Stimulated activated CD4-positive, alpha-beta T cell treated with anti-CD3 and anti-CD28 coated beads, Interleukin-12 subunit alpha, Interleukin-12 subunit beta, amount 100 ng/mL, for 4 hours (primary cell): ENCODE results near the gene MRPL38.

Source experiments
- DNase-seq: peaks from one replicate; pipeline ENCODE4 v3.0.0-alpha.2; 2020

Gene MRPL38

DNA sequence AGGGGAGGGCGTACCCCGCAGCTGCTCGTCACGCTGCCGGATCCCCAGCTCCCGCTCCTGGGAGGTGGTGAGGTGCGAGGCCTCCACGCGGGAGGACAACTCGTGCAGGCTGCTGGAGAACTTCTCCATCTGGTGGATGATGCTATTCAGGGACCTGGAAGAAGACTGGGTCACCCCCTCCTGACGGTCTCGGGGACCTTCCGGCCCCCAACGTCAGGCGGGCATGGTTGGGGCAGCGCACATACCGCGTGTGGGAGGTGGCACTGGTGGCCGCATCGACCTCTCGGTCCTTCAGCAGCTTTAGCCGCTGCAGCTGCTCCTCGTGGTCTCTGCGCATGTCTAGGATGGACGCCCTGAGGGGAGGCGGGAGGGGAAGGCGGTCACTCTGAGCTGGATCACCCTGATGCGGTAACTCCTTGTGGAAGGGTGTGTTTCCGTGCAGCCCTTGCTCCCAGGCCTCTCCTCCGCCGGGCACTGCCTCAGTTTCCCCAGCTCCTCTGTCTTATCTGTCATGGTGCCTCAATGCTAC lies 13.3 kb upstream of the MRPL38 start:
- DNase-seq, result no peak

DNA sequence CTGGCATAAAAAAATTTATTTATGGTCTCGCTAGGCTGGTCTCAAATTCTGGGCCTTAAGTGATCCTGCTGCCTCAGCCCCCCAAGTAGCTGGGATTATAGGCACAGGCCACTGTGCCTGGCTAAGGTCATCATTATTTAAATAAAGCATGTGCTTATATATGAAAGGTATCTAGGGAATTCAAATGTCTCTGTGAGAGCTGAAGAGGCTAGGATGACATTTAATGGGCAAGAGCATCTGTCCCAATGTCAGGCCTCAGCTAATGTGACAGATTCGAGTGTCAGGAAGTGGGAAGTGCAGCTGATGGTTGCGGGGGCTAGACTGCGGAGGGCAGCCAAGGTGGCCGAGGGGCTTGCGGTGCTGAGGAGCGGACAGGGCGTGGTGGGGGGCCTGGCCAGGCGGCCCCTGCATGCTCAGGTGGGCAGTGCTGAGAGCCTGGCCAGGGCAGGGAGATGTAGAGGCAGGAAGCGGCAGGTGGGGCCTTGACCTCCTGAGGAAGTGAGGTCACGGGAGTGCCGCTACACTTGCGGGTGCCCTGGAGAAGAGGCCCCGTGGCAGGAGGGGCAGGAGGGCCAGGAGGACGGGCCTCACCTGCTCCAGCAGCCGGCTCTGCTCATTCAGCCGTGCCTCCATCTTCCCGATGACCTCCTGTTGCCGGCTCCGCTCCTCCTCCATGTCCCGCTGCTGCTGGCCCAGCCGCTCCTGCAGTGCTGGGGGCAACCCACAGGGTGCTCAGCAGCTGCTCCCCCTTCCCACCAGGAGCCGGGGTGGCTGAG lies 12.6 kb upstream of the MRPL38 start:
- DNase-seq, result no peak

DNA sequence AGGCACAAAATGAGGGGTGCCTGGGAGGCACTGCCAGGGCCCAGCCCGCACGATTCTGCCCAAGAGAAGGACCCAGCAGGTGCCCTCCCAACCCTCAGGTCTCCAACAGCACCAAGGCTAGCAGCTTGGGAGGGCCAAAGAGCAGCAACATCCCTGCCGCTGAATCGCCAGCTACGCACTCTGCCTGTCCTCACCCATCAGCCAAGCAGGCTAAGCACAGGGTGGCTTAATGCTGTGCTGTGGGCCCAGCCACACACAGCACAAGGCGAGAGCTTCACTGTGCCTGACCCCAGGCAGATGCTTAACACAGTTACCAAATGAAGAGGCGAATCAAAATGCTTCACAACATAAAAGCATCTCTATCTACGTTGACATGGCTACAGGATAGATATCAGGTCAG lies 10.6 kb upstream of the MRPL38 start:
- no peak for DNase-seq

DNA sequence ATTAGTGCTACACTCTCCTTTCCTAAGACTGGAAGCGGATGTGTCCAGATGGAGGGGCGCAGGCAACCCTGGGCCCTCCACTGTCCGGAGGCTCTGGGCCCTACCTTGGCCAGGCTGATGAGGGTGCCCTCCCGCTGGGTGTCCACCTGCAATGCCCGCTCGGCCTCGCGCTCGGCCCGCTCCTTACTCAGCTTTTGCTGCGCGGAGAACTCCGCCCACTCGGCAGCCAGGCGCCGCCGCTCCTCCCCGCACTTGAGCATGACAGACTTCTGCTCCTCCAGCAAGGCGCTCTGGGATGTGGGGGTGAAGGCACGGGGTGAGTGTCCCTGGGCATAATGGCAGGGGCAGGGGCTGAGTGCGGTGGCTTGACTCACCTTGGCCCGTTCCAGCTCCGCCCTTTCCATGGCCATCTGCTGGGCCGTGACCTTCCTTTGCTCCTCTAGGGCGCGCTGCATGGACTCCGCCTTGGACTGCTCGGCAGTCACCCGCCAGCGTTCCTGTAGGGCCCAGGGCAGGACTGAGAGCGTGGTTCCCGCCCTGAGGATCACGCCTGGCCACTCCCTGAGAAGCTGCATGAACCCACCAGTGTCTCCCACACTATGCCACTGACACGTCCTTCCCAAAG lies 10.1 kb upstream of the MRPL38 start:
- DNase-seq, result no peak

DNA sequence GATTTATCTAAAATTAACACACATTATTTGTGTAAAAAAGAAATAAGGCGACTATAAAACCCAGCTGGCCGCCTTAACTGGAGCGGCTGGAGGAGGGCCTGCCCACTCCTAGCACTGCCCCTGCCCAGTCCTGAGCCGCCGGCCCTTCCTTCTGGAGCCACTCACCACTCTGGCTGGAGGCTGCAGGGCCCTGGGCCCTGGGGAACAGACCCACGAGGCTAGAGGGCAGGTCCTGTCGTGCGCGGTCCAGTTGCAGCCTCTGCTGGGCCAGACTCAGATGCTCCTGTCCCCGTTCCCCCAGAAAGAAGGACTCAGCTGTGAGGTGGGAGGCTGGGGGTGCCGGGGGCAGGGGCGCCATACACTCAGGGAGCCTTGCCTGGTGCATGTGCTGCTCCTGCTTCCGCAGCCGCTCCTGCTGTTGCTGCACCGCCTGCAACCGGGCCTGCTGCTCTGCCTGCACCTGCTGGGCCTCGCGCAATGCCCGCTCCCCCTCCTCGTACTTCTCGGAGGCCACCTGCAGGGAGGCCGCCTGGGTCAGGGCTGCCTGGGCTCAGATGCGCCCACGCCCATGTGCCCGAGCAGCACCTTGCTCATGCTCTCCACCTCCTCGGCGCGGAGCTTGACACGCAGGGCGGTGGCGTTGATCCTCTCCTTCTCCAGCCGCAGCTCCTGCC lies 9.0 kb upstream of the MRPL38 start:
- DNase-seq, result no peak

DNA sequence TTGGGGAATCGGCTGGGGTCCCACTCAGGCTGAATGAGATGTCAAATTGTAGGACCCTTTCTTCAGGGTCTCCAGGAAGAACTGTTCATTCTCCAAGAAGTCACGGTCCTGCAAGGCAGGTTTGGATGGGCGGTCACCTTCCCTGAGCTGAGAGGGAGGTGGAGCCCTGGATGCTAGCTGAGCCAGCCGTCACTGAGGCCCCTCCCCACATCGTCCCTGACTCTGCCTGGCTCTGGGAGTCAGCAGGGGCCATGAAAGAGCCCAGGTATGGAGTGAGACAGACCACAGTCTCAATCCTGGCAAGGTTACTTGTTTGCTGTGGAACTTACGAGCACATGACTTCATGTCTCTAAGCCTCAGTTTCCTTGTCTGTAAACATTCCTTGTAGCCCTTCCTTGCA lies 6.0 kb upstream of the MRPL38 start:
- DNase-seq, result no peak

DNA sequence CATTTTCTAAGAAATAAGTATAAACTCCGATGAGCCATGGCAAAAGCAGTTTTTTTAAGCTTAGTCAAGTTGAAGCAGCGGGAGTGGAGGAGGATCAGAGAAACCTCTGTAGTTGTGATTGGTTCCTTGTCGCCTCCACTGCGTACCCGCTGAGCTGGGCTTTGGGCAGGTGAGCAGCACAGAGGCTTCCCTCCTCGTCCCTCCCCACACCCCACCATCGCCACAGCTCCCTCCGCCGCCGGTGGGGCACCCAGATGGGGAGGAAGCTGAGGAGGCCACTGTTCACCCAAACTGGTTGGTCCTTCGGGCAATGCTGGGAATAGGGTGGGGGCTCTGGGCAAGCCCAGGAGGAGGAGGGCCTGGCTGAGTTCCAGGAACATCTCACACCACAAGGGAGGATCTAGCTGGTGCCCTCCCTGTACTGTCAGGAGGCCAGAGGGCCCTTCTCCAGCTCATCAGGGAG lies 5.2 kb upstream of the MRPL38 start:
- DNase-seq, result no peak

DNA sequence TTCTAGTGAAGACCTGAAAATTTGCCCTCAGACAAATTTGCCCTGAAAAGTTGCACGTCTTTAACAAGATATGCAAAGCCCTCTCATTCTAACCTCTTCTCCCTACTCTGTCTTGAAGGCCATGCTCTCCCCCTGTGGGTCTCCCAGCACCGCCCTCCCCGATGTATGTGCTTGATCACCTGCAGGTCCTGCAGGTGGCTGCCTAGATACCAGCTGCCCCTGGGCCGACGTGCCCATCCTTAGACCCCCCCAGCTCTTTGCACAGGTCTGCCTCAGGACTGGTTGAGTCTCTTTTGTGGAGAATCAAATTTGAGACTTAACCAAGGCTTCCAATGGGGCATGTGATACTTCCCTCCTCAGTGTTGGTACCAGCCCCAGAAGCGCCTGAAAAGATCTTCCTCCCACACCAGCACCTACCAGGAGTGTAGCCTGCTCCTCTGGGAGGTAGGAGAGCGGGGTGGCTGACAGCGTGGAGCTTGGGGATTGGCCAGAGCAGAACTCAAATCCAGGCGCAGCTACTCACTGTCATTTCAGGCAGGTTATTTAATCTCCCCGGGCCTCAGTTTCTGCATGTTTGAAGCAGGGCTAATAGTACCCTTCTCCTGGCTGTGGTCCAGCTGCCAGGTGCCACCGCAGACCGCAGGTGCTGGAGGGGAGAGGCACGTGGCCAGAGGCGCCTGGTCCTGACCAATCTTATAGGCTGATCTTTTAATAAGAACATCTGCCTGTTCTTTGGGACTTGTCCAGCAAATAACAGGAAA lies 4.5 kb upstream of the MRPL38 start:
- no peak for DNase-seq

DNA sequence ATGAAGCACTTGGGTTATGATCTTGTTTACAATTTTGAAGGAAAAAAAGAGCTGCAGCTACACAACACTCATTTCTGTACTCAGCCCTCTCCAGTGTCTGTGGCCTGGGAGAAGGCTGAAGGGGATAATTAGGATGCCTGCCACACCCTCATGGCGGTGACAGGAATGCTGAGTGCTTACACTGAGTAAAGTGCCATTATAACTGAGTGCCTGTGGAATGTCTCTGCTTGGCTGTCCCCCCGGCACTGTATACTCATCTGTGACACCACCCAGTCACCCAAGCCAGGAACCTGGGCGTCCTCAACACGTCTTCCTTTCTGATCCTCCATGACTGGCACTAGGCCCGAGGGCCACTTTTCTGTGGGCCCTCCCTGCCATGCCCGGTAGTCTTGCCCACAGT lies 3.5 kb upstream of the MRPL38 start:
- DNase-seq, result no peak

DNA sequence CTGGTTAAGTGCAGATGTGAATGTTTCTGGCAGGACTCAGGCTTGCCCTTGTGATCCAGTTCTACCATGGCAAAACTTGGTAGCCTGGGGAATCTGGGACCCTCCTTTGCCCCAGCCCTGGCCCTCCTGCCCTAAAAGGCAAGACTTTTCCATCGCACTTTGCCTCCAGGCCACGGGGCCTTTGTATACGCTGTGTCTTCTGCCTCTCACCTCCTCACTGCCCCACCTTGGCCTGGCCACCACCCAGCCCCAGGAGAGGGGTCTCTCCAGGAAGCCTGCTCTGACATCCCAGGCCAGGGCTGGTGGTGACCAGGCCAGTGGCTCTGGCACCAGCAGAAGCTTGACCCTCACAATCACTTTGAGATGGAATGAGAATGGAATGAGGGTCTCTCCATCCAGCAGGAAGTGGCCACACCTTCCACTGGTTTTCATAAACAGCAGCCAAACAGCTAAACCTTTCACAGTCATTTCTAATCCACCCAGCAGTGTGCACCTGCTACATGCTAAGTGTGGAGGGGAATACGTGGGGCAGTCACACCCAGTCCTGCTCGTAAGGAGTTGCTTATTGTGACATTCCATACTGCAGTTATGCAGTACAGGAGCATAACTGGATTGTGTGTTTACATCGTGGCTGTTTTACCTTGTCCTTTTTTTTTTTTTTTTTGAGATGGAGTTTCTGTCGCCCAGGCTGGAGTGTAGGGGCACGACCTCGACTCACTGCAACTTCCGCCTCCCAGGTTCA lies 1.6 kb upstream of the MRPL38 start:
- DNase-seq, result no peak

DNA sequence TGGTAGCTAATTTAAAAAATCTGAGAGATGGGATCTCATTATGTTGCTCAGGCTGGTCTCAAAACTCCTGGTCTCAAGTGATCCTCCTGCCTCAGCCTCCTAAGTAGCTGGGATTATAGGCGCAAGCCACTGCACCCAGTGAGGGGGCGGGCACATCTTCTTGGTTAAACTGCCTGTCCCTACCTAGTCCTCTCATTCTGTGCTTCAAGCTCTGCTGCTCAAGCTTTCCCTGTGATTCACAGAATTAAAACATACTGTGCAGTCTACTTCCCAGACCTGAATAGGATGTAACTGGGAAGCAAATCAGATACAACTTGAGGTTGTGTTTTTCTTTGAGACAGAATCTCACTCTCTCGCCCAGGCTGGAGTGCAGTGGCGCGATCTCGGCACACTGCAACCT lies 2.3 kb downstream of the MRPL38 start:
- DNase-seq, result no peak

DNA sequence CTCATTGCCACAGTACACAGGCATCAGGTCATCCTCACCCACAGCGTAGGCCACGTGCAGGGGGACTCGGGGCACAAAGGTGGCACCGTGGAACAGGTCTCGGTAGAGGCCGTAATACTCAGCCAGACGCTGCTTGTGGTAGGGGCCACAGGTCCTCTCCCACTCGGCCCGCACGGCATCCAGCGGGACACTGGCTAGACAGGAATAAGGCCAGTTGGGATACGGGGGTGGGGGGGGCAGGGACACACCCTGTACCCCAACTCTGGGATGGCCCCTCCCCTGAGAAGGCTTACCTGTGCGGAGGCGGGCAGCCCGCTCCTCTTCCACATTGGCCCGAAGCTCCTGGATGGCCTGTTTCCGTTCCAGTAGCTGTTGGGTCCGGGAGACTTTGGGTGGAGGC lies 3.0 kb downstream of the MRPL38 start:
- DNase-seq, result no peak

DNA sequence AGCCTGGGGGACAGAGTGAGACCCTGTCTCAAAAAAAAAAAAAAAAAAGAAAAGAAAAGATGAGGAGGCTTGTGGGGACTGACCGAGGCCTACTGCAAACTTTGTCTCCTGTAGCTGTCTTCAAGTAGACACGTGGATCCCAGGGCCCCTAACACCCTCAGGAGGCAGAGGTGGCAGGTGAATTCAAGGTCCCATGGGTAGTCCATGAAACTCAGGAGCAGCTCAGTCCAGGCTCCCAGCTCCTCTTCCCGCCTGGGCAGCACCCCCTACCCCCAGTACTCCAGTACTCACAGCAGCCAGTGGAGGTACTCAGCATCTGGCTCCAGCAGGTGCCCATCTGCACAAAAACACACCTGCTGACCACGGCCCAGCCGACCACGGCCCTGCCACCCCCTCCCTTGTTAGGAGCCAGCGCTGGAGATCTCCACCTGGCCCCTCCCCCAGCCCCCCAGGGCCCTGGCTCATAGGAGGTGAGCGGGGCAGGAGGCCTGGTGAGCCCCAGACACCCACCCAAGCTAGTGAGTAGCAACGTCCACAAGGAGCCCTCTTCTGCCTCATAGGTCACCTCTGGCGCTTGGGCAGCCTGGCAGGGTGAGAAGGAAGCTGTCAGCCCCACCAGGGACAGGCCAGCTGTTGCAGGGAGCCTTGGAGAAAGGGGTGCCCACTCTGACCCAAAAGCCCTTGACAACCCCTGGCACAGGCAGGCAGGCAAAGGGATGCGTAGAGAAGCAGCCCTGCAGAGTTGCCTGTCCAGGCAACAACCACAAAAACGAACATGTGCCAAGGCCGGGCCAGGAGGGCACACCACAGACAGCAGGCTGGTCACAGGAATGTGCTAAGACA lies 3.8 kb downstream of the MRPL38 start:
- no peak for DNase-seq

DNA sequence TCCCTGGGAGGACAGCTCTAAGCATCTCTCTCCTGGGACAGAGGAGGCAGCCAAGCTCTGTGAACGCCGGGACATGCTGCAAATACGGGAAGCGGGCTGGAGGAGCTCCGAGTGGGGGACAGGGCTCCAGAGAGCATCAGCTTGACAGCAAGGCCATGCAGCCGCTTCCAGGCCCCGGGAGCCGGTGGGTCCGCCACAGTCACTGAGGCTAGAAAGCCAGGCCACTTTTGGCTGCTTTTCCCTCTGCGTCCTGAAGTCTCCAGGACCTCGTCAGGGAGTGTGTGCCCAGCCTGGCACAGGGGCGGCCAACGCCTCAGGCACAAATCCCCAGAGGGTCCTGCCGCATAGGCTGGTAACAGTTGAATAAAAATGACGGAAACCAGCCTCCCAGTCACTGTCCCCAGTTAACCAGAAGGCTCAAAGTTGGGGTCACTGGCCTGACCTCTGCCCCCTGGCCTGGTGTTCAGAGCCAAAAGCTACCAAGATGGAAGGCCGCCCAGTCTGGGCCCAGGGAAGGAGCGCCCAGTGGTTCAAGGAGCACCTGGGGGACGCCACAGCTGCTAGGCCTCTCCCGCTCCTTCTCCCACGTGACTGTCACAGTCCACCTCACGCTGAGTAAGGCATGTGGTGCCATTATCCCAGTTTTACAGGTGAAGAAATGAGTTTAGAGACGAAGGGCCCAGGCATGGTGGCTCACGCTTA lies 4.8 kb downstream of the MRPL38 start:
- no peak for DNase-seq

DNA sequence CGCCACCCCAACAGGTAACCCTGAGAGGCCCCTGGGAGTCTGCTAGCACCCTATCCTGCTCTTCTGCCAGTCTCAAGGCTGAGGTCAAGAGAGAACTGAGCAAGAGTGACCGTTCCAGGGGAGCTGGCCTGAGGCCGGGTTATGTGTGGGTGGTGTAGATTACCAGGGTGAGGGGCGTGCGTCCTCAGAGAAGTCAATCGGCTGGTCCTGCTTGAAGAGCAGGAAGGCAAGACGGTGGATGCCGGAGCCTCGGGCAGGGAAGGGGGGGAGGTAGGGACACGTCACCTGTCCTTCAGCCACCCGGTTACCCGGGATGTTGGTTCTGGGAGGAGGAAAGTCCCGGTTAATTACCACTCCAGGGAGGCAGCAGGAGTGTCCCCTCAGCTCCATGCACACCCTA lies 5.3 kb downstream of the MRPL38 start:
- no peak for DNase-seq

DNA sequence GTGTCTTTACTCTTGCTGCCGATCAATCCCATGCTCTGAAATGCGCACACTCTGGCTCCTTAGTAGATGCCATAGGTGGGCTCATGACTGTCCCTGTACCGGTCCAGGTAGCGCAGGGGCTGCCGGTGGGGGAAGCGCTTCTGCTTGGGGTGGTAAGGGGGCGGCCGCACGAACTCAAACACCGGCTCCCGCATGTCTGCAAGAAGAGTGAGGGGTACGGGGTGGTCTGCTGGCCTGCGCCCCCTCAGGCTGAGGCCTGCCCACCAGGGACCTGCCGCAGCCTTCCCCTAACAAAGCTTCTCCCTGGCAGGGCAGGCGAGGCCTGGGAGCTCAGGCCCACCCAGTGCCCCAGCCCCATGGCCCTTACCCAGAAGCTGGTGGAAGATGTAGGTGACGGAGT lies 5.9 kb downstream of the MRPL38 start:
- DNase-seq, result no peak

DNA sequence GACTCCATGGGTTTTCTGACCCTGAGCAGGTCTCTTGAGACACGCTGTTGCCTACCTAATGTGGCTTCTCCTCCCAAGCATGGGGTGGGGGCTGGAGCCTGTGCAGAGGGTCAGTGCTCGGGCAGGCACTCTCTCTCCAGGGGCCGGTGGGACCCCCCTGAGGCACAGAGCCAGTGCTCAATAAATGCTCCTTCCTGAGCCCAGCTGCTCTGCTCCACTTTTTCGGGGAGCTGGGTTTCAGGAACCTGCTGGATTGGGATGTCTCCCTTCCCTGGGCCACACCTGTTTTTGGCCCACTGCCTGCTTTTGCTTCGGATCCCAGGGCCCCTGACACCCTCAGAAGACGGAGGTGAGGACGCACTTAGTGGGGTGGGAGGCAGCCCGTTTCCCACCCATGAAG lies 6.6 kb downstream of the MRPL38 start:
- no peak for DNase-seq

DNA sequence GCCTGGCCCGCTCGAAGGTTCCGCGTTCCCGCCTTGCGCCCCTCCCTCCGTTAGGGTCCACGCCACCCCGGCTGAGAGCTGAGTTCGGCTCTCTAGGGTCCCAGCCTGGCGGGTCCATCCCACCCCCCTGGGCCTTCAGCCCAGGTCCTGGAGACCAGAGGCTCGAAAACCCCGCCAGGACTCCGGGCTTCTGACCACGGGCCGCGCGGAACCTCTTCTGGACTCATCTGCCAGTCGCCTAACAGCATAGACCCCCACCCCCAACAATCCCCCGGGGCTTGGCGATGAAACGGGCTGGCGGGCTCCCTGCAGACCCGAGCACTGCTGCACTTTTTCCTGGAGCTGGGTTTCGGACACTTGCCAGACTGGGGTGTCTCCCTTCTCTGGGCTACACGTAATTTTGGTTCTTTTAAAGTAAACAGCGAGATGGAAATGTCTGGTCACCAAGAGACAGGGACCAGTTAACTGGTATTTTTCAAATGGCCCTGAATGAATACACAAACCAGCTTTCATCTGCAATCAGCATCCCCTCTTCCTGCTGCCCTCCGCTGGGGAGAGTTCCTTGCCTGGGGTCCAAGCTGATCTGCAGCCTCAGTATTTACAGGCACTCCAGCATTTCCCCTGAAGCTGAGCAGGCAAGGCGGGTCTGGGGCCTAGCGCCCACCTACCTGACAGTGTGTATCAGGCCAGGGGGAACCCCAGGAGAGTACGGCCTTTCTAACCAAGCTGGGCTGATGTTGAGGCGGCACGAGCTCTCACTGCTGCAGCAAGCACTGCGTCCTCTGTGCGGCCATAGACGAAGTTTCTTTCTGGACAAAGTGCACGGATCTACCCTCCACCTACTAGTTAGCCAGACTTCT lies 7.3 kb downstream of the MRPL38 start:
- DNase-seq, result no peak

DNA sequence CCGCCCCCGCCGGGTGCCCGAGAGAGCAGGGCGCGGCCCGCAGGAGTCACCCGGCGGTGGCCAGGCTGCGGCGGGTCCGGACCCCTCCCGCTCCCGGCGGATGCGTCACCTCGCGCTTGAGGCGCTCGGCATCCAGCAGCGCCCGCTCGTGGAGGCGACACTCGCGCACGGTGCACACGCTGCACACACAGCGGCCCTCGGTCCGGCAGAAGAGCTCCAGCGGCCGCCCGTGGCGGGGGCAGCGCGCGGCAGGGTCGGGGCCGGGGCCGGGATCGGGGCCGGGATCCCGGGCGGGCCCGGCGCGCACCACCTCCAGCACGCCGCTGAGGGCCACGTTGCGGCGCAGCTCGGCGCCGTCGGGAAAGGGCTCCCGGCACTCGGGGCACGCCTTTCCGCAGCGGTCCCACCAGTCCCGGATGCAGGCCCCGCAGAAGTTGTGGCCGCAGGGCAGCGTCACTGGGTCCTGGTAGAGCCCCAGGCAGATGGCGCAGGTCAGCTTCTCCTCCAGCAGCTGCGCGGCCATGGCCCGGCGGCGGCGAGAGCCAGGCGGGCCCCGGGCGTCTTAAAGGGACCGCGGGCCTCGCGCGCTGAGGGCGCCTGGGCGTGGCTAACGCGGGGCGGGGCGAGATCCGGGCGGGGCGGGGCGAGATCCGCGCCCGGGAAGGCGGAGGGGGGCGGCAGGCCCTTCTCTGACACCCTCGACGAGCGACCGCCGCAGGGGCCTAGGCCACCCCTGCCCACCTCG lies 8.1 kb downstream of the MRPL38 start, which contains the start of gene TRIM65:
Gene TRIM65 (minus strand): TSS at position 537 of the 745 bp plus-strand sequence. CDS start 14 bp downstream, at position 523.
- DNase-seq, result peak; percentile 81
